Kidney (tissue), 14 donors: ENCODE measurements around the gene LBX2. TPM values are rescaled to one million over a fixed set of nuclear protein-coding genes. Genes with fewer than 3 reads are reported as not detected.

Experiments used
- DNase-seq, 5 donors: peaks; one replicate each; pipeline ENCODE4 v3.0.0-alpha.2; 2013 to 2020
- FAIRE-seq: peaks from 2 replicates; lab custom pipeline; 2012; peaks lifted over from hg19 to GRCh38; lab: Jason Lieb, UNC
- H3K27ac ChIP-seq, 2 donors: one replicate each; pipeline ENCODE4 v1.7.0; 2013; ENCODE audit warnings: low read depth in 2 of 2, low read length in 2 of 2, inconsistent platforms in 1 of 2
- H3K27me3 ChIP-seq: one replicate; pipeline ENCODE4 v1.7.1; 2013; ENCODE audit warnings: low read length, inconsistent platforms; ENCODE audit not compliant: control insufficient read depth, insufficient read depth
- H3K36me3 ChIP-seq, 3 donors: one replicate each; pipeline versions ENCODE4 v1.7.0 to v1.7.1; 2013; ENCODE audit warnings: low read length in 3 of 3, control low read depth in 1 of 3, inconsistent platforms in 1 of 3; ENCODE audit not compliant: insufficient read depth in 3 of 3, control insufficient read depth in 2 of 3
- H3K4me1 ChIP-seq, 3 donors: one replicate each; pipeline versions ENCODE4 v1.7.0 to v1.7.1; 2013; ENCODE audit warnings: low read length in 3 of 3, inconsistent platforms in 1 of 3, low read depth in 1 of 3; ENCODE audit not compliant: control insufficient read depth in 2 of 3, insufficient read depth in 2 of 3
- H3K4me3 ChIP-seq, 3 donors: one replicate each; pipeline versions ENCODE4 v1.7.0 to v1.8.1; 2013; ENCODE audit warnings: low read length in 3 of 3, control low read depth in 1 of 3, inconsistent platforms in 1 of 3
- H3K9ac ChIP-seq, 3 donors: one replicate each; pipeline versions ENCODE4 v1.7.0 to v1.7.1; 2013; ENCODE audit warnings: low read length in 3 of 3, control low read depth in 1 of 3, inconsistent platforms in 1 of 3
- H3K9me3 ChIP-seq, 3 donors: one replicate each; pipeline versions ENCODE4 v1.7.0 to v1.7.1; 2013; ENCODE audit warnings: low read length in 3 of 3, control low read depth in 1 of 3, inconsistent platforms in 1 of 3; ENCODE audit not compliant: control insufficient read depth in 2 of 3, insufficient read depth in 1 of 3
- CTCF ChIP-seq: IDR thresholded peaks from 3 replicates; pipeline ENCODE4 v1.5.1; 2012; ENCODE audit warnings: mild to moderate bottlenecking, moderate library complexity, borderline replicate concordance; ENCODE audit not compliant: insufficient read depth; ENCODE audit errors: extremely low read depth
- intact Hi-C: fragments of 100-400 bp; cut with DNase I; formaldehyde crosslinking; loops from one replicate; pipeline ENCODE4 v1.11.1; 2022
- polyA plus RNA-seq: library from polyadenylated mRNA; stranded (reverse); fragments of 350-450 nt; fragmentation: Illumina TruSeq; extraction: RNeasy Lipid Tissue Mini Kit (QIAGEN cat#74804); gene quantifications from one replicate; pipeline ENCODE4 v1.2.3, GENCODE V29; 2014; ENCODE audit warnings: low read depth, low replicate concordance; ENCODE audit not compliant: insufficient read depth
- total RNA-seq: library from RNA; stranded (reverse); fragmentation: NEBNext Ultra II Directional; extraction: Animal tissue kit (Norgen Biotek cat#: 25700); gene quantifications from one replicate; pipeline ENCODE4 v1.2.1, GENCODE V29; 2021
- donor health status: control.
- donor health status: control.
- donor health status: control.
- donor health status: control.
- donor health status: control.
- donor health status: DM: yes; HTN: yes; CAD: no.
- donor health status: Normal renal cell carcinoma (clear cell type).

The LBX2 gene
- total and polyA plus RNA-seq, 2 donors from 2014 or later: 1.5 to 2.5 TPM

GRCh38 chr2:74534411-74534810 is 35.0 kb upstream of the LBX2 start:
- intact Hi-C loops: no loop called here
- peaks cover 0 to 7% (median 4%) of the 10 kb centered on the region in 3 donors for H3K36me3 ChIP-seq
- H3K9me3 ChIP-seq: no peaks in the 10 kb centered on the region
- TF ChIP-seq CTCF: no peak
- no peak for FAIRE-seq
- H3K4me1 ChIP-seq: peaks cover 0 to 7% (median 6%) of the 10 kb centered on the region in 3 donors
- no peaks in the 10 kb centered on the region for H3K27me3 ChIP-seq
- H3K4me3 ChIP-seq: no peak overlapping the region
- H3K9ac ChIP-seq: no peak overlapping the region
- H3K27ac ChIP-seq: no peak overlapping the region
- peak in 1 of 5 donors; percentile 64 for DNase-seq

- DNase-seq (peak in 1 of 5 donors; percentile 51), FAIRE-seq (no peak)
- intact Hi-C loops: no loop called here
- Histone ChIP-seq H3K27me3 (no peaks in the 10 kb centered on the region), H3K4me3 (no peak overlapping the region), H3K4me1 (peaks cover under 1 to 12% (median 7%) of the 10 kb centered on the region in 3 donors), H3K27ac (no peak overlapping the region), H3K9me3 (no peaks in the 10 kb centered on the region), H3K36me3 (peaks cover 0 to 7% (median 4%) of the 10 kb centered on the region in 3 donors), H3K9ac (no peak overlapping the region)
- no peak for TF ChIP-seq CTCF
Measured at GRCh38 chr2:74533464-74533863, 34.1 kb upstream of the LBX2 start.

GRCh38 chr2:74532222-74532621 is 32.8 kb upstream of the LBX2 start:
- peak; percentile 22 for TF ChIP-seq CTCF
- Histone ChIP-seq H3K27me3 (no peaks in the 10 kb centered on the region), H3K27ac (no peak overlapping the region), H3K36me3 (peaks cover 0 to 19% (median 6%) of the 10 kb centered on the region in 3 donors), H3K4me3 (no peak overlapping the region), H3K4me1 (peaks cover 4 to 16% (median 7%) of the 10 kb centered on the region in 3 donors), H3K9ac (no peak overlapping the region), H3K9me3 (no peaks in the 10 kb centered on the region)
- intact Hi-C loops: no loop called here
- DNase-seq (peak in 1 of 5 donors; percentile 57), FAIRE-seq (no peak)

GRCh38 chr2:74531666-74532065 is 32.3 kb upstream of the LBX2 start:
- no peak for DNase-seq
- H3K9me3 ChIP-seq: no peaks in the 10 kb centered on the region
- H3K4me1 ChIP-seq: peaks cover 4 to 16% (median 7%) of the 10 kb centered on the region in 3 donors
- no peaks in the 10 kb centered on the region for H3K27me3 ChIP-seq
- peaks cover 0 to 24% (median 11%) of the 10 kb centered on the region in 3 donors for H3K36me3 ChIP-seq
- H3K9ac ChIP-seq: no peak overlapping the region
- H3K4me3 ChIP-seq: no peak overlapping the region
- intact Hi-C loops: no loop called here
- FAIRE-seq: no peak
- H3K27ac ChIP-seq: no peak overlapping the region
- TF ChIP-seq CTCF: no peak
